Panc1 (cell line): ENCODE measurements around the gene GRIP1. TPM values are rescaled to one million over a fixed set of nuclear protein-coding genes. Genes with fewer than 3 reads are reported as not detected.

Experiments used
- ATAC-seq: fragments of 200-7000 bp; cut with Tn5 transposase; 2 replicates; pipeline ENCODE4 v1.9.1; 2020; ENCODE audit warnings: mild to moderate bottlenecking, moderate library complexity
- BruUV-seq: library from RNA; stranded (reverse); fragments of 400-500 nt; replicated peaks from 2 replicates; lab custom pipeline; 2021; lab: Mats Ljungman, UMichigan
- CTCF ChIA-PET: fragments of 300-600 bp; sonication (Branson Sonifier 250); formaldehyde crosslinking; loops from one replicate; lab custom pipeline; 2022; ENCODE audit warnings: antibody characterized with exemption; lab: Charles Lee
- POLR2A ChIA-PET: fragments of 300-600 bp; sonication (Branson Sonifier 250); formaldehyde crosslinking; loops from one replicate; lab custom pipeline; 2022; ENCODE audit warnings: antibody characterized with exemption; lab: Charles Lee
- DNase-seq: peaks from one replicate; pipeline ENCODE4 v3.0.0-alpha.2; 2010; ENCODE audit warnings: low read depth, low spot score
- H3K27ac ChIP-seq: 2 replicates; pipeline ENCODE4 v1.5.1; 2011; ENCODE audit warnings: mild to moderate bottlenecking, low read length, inconsistent platforms
- H3K27me3 ChIP-seq: fragments of 200-500 bp; sonication (Bioruptor generic); 2 replicates; pipeline ENCODE4 v1.6.0; 2014; ENCODE audit warnings: low read length, inconsistent platforms; ENCODE audit not compliant: control insufficient read depth, insufficient read depth
- H3K36me3 ChIP-seq: fragments of 200-500 bp; sonication (Bioruptor generic); 2 replicates; pipeline ENCODE4 v1.5.1; 2014; ENCODE audit warnings: inconsistent platforms, mild to moderate bottlenecking, low read length, moderate library complexity; ENCODE audit not compliant: control insufficient read depth, insufficient read depth
- H3K4me1 ChIP-seq: 2 replicates; pipeline ENCODE4 v1.5.1; 2011; ENCODE audit warnings: inconsistent platforms, mild to moderate bottlenecking, low read length, moderate library complexity; ENCODE audit not compliant: control insufficient read depth, insufficient read depth
- H3K4me3 ChIP-seq, 2 experiments: 2 replicates each; pipeline ENCODE4 v1.5.1; 2011 to 2012; ENCODE audit warnings: low read depth in 2 of 2, low read length in 2 of 2, mild to moderate bottlenecking in 2 of 2, inconsistent platforms in 1 of 2, moderate library complexity in 1 of 2
- H3K9me3 ChIP-seq: fragments of 200-500 bp; sonication (Bioruptor generic); 2 replicates; pipeline ENCODE4 v1.5.1; 2014; ENCODE audit warnings: low read depth, mild to moderate bottlenecking, inconsistent platforms, low read length, moderate library complexity; ENCODE audit not compliant: control insufficient read depth, insufficient read depth
- CTCF ChIP-seq: fragments of 450-650 bp; IDR thresholded peaks from 2 replicates; pipeline ENCODE4 v1.5.1; 2017; ENCODE audit warnings: mild to moderate bottlenecking
- POLR2AphosphoS5 ChIP-seq: IDR thresholded peaks from 2 replicates; pipeline ENCODE4 v1.6.1; 2012; ENCODE audit warnings: mild to moderate bottlenecking, low read depth, low read length, moderate library complexity
- REST ChIP-seq, 2 experiments: IDR thresholded peaks; 2 replicates each; pipeline ENCODE4 v1.6.1; 2011 to 2012; ENCODE audit warnings: low read depth in 2 of 2, control low read depth in 1 of 2, low read length in 1 of 2, mild to moderate bottlenecking in 1 of 2, moderate library complexity in 1 of 2; ENCODE audit not compliant: insufficient read depth in 1 of 2
- SIN3A ChIP-seq: IDR thresholded peaks from 2 replicates; pipeline ENCODE4 v1.6.1; 2012; ENCODE audit warnings: low read depth, mild to moderate bottlenecking, low read length, moderate library complexity, borderline replicate concordance; ENCODE audit not compliant: insufficient read depth
- TCF7L2 ChIP-seq: IDR thresholded peaks from 2 replicates; pipeline ENCODE4 v1.6.1; 2011; ENCODE audit warnings: mild to moderate bottlenecking, low read depth, low read length, inconsistent platforms
- in situ Hi-C: cut with HindIII; loops from 2 replicates; pipeline ENCODE4 v1.10.0; 2016; ENCODE audit warnings: low sequenced_read_pairs, low pct_unique_long_range_greater_than_20kb
- intact Hi-C: fragments of 100-400 bp; cut with micrococcal nuclease; formaldehyde crosslinking; loops from one replicate; pipeline ENCODE4 v1.10.0; 2022; ENCODE audit not compliant: unreplicated experiment
- total RNA-seq: library from RNA; stranded (reverse); gene quantifications from one replicate; pipeline ENCODE4 v1.2.1, GENCODE V29; 2021; ENCODE audit not compliant: unreplicated experiment

Gene GRIP1
- total RNA-seq, 1 experiment from 2014 or later: 9.2 TPM

DNA sequence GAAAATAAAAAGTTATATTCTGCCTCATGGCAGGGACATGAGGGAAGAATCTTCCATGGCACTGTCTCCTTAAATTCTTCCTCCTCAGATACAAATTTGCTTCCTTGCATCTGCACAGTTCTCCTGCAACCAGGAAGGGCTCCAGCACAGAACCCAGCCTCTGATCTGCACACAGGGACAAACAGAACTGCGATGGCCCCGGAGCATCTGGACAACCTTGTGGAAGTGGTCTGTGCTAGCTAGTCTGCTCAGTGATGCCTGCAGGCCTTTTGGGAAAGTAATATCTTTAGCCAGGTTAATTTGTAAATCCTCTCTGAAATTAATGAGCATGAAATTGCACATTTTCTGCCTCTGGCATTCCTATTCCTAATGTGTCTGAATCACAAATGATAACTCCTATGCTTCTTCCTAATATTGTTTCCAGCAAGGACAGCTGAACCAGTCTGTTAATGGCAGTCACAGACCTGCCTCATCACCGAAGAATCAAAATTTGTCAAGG lies 74.8 kb downstream of the GRIP1 start:
- Histone ChIP-seq H3K4me3 (no peak overlapping the region), H3K4me1 (no peaks in the 10 kb centered on the region), H3K9me3 (no peaks in the 10 kb centered on the region), H3K27ac (no peak overlapping the region), H3K36me3 (no peaks in the 10 kb centered on the region), H3K27me3 (no peaks in the 10 kb centered on the region; the same call in 1 of the 2 replicates)
- intact Hi-C loops: no loop called here
- in situ Hi-C loops: no loop called here
- TF ChIP-seq REST (IDR thresholded peaks at IDR 0.05; ENCODE audit: insufficient read depth in 1 of 2, low read depth in 2 of 2, low read length in 1 of 2) (no peak), CTCF (no peak), POLR2AphosphoS5 (no peak), TCF7L2 (no peak), SIN3A (no peak)
- no TSS peak for BruUV-seq
- no peak for ATAC-seq
- POLR2A ChIA-PET: no interaction called here
- CTCF ChIA-PET: no interaction called here
- no peak for DNase-seq

GRCh38 chr12:66603461-66603860 lies 75.4 kb downstream of the GRIP1 start:
- DNase-seq (no peak), ATAC-seq (no peak)
- TF ChIP-seq CTCF: no peak
- TF ChIP-seq REST (IDR thresholded peaks at IDR 0.05; ENCODE audit: insufficient read depth in 1 of 2, low read depth in 2 of 2, low read length in 1 of 2): no peak
- no peak for TF ChIP-seq TCF7L2
- TF ChIP-seq SIN3A: no peak
- no peak for TF ChIP-seq POLR2AphosphoS5
- intact Hi-C loops: no loop called here
- ChIA-PET POLR2A (no interaction called here), CTCF (no interaction called here)
- in situ Hi-C loops: no loop called here
- no TSS peak for BruUV-seq
- H3K27ac ChIP-seq: no peak overlapping the region
- no peaks in the 10 kb centered on the region for H3K4me1 ChIP-seq
- H3K36me3 ChIP-seq: no peaks in the 10 kb centered on the region
- no peaks in the 10 kb centered on the region; the same call in 1 of the 2 replicates for H3K27me3 ChIP-seq
- H3K9me3 ChIP-seq: no peaks in the 10 kb centered on the region
- no peak overlapping the region for H3K4me3 ChIP-seq
